Adrenal gland (tissue), 12 donors: ENCODE results near the gene TNFAIP8L1. TPM values are rescaled to one million over a fixed set of nuclear protein-coding genes. Genes with fewer than 3 reads are reported as not detected.

Source experiments
- DNase-seq, 7 donors: peaks; one replicate each; pipeline ENCODE4 v3.0.0-alpha.2; 2019 to 2020
- H3K27ac ChIP-seq, 5 donors: fragments of 200-600 bp; sonication (generic) in 4 of 5; 1 replicate in 3 of 5; 2 replicates in 2 of 5; pipeline versions ENCODE4 v1.5.1 to v1.8.0; 2016 to 2020; ENCODE audit warnings: mild to moderate bottlenecking in 1 of 5
- H3K27me3 ChIP-seq: fragments of 200-600 bp; 2 replicates; pipeline ENCODE4 v1.8.0; 2021
- H3K36me3 ChIP-seq, 2 donors: fragments of 200-600 bp; replicated peaks in 1 of 2; 1 replicate in 1 of 2; 2 replicates in 1 of 2; pipeline versions ENCODE4 v1.5.1 to v1.8.0; 2018 to 2022
- H3K4me1 ChIP-seq, 2 donors: fragments of 200-600 bp; replicated peaks in 1 of 2; 1 replicate in 1 of 2; 2 replicates in 1 of 2; pipeline versions ENCODE4 v1.5.1 to v1.8.0; 2018 to 2021
- H3K4me3 ChIP-seq, 4 donors: fragments of 200-600 bp; sonication (generic) in 3 of 4; one replicate each; pipeline ENCODE4 v1.5.1; 2016 to 2018
- H3K9me3 ChIP-seq, 3 donors: fragments of 200-600 bp; sonication (generic) in 1 of 3; replicated peaks in 1 of 3; 1 replicate in 2 of 3; 2 replicates in 1 of 3; pipeline versions ENCODE4 v1.5.1 to v1.8.0; 2016 to 2021
- POLR2A ChIP-seq, 2 donors: fragments of 450-650 bp; IDR thresholded peaks; one replicate each; pipeline ENCODE4 v1.6.1; 2017; ENCODE audit warnings: antibody characterized with exemption in 2 of 2, mild to moderate bottlenecking in 2 of 2, moderate library complexity in 1 of 2
- WGBS, 4 donors: extraction: QIAGEN DNeasy Blood & Tissue Kit in 2 of 4; methylation state at CpG; one replicate each; pipeline versions ENCODE4 v1.1.5 to v1.1.7; 2013 to 2017; 5-methylcytosine and 5-hydroxymethylcytosine counted together
- intact Hi-C, 2 donors: fragments of 100-400 bp; cut with DNase I; formaldehyde crosslinking; loops; one replicate each; pipeline versions ENCODE4 v1.14.1 to v1.15.0; 2022 to 2023
- polyA plus RNA-seq, 3 donors: library from polyadenylated mRNA; stranded (reverse); fragments of 200-250 nt in 2 of 3; fragments of 350-450 nt in 1 of 3; fragmentation: Illumina TruSeq in 1 of 3; extraction: RNeasy Lipid Tissue Mini Kit (QIAGEN cat#74804) in 1 of 3; gene quantifications; one replicate each; pipeline ENCODE4 v1.2.3, GENCODE V29; 2013 to 2014
- total RNA-seq, 9 donors: library from RNA; depleted of rRNA in 4 of 9; stranded (reverse); fragments of >200 nt in 4 of 9; fragments of 120-200 nt in 1 of 9; fragmentation: NEBNext Ultra II Directional in 1 of 9; extraction: Animal tissue kit (Norgen Biotek cat#: 25700) in 1 of 9; gene quantifications; one replicate each; pipeline versions ENCODE4 v1.1.0 to v1.2.4, GENCODE V29; 2013 to 2023
- TF ChIP-seq, protein P1 (sequence below), 6 experiments: fragments of 450-650 bp in 4 of 6; fragments of 200-600 bp in 2 of 6; sonication (generic) in 1 of 6; IDR thresholded peaks; 1 replicate in 5 of 6; 2 replicates in 1 of 6; pipeline versions ENCODE4 v1.5.1 to v1.8.0; 2016 to 2021; ENCODE audit warnings: antibody characterized with exemption in 6 of 6, mild to moderate bottlenecking in 2 of 6, moderate library complexity in 1 of 6
- donor health status: healthy with polysubstance abuse.
- donor health status: Bipolar disorder and iron deficiency.
- donor health status: DM: yes; HTN: yes; CAD: no.
- donor health status: DM: no; HTN: no; CAD: no.
- donor health status: DM: no; HTN: no; CAD: no.
- donor health status: DM: yes; HTN: yes; CAD: no.

TNFAIP8L1 gene
- total and polyA plus RNA-seq, 12 donors = 2.6 to 13.8 (median 5.5) TPM

DNA sequence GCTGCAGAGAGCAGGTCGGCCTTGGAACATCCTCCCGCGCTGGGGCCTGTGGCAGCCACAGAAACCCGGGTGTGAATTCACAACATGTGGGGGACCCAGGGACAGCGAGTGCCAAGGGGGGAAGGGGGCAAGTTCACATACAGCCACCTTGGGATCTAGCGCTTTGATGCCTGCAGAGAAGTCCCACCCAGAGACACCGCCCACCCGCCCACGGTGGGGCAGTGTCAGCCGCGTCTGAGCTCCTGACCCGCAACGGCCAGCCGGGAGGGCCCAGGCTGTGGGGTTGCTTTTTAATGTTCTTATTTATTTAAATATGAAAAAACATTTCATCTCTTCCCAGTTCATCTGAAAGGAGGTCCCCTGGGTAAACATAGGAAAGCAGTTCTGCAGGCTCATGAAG, 17.9 kb downstream of the TNFAIP8L1 start:
- no peak for TF ChIP-seq POLR2A (IDR thresholded peaks at IDR 0.05)
- TF ChIP-seq, protein P1, sequence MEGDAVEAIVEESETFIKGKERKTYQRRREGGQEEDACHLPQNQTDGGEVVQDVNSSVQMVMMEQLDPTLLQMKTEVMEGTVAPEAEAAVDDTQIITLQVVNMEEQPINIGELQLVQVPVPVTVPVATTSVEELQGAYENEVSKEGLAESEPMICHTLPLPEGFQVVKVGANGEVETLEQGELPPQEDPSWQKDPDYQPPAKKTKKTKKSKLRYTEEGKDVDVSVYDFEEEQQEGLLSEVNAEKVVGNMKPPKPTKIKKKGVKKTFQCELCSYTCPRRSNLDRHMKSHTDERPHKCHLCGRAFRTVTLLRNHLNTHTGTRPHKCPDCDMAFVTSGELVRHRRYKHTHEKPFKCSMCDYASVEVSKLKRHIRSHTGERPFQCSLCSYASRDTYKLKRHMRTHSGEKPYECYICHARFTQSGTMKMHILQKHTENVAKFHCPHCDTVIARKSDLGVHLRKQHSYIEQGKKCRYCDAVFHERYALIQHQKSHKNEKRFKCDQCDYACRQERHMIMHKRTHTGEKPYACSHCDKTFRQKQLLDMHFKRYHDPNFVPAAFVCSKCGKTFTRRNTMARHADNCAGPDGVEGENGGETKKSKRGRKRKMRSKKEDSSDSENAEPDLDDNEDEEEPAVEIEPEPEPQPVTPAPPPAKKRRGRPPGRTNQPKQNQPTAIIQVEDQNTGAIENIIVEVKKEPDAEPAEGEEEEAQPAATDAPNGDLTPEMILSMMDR (IDR thresholded peaks at IDR 0.05) = no peak
- intact Hi-C loops = no loop called here
- Histone ChIP-seq H3K27ac (no peak overlapping the region), H3K36me3 (peaks cover 0 to 51% of the 10 kb centered on the region in 2 donors), H3K27me3 (no peaks in the 10 kb centered on the region), H3K4me1 (no peaks in the 10 kb centered on the region), H3K4me3 (no peak overlapping the region), H3K9me3 (no peaks in the 10 kb centered on the region)
- no peak for DNase-seq
- 76 to 84% (median 77%) methylated on average over 14 of the region's 14 CpGs for WGBS, 4 donors

DNA sequence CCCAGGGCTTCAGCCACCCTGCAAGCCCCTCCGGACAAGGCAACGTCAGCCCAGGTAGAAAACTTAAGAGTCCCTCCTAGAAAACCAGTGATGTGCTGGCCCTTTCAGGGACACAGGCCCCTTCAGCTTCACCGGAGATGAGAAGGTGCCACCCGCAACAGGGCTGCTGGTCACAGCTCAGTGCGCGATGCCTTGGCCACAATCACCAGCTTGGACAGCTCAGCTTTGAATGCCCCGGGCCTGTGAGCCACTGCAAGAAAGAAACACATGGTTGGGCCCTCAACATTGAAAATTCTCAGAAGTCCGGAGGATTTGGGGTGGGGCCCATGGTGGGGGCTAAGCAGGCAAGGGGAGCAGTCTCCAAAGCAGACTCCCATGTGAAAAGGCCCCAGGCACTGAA, 18.5 kb downstream of the TNFAIP8L1 start:
- H3K27me3 ChIP-seq = no peaks in the 10 kb centered on the region
- no peak for DNase-seq
- H3K36me3 ChIP-seq = peaks cover 0 to 55% of the 10 kb centered on the region in 2 donors
- no peak overlapping the region for H3K4me3 ChIP-seq
- no peaks in the 10 kb centered on the region for H3K9me3 ChIP-seq
- intact Hi-C loops = no loop called here
- H3K4me1 ChIP-seq = no peaks in the 10 kb centered on the region
- TF ChIP-seq, protein P1 (IDR thresholded peaks at IDR 0.05) = no peak
- no peak for TF ChIP-seq POLR2A (IDR thresholded peaks at IDR 0.05)
- WGBS, 4 donors = 84 to 97% (median 92%) methylated on average over 4 to 8 of the region's 8 CpGs
- H3K27ac ChIP-seq = no peak overlapping the region

DNA sequence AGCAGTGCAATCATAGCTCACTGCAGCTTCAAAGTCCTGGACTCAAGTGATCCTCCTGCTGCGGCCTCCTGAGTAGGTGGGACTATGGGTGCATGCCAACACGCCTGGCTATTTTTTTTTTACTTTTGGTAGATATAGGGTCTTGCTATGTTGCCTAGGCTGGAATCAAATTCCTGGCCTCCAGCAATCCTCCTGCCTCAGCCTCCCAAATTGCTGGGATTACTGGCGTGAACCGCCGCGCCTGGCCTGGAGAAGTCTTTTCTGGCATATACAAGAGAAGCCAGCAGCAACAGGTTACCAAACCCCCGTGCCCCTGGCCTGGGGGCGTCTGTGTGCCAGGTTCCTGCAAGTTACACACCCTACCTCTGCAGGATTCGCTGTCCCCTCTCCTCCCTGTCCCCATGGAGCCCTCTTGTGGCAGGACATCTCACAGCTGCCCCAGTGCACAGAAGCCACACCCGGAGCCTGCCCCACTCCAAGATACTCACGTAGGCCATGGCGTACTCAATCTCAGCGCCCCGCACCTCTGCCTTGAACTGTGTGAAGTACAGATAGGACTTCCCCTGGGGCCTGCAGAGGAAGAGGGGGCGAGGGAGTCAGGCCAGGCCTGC, 21.0 kb downstream of the TNFAIP8L1 start:
- Histone ChIP-seq H3K9me3 (no peaks in the 10 kb centered on the region), H3K4me3 (no peak overlapping the region), H3K27me3 (no peaks in the 10 kb centered on the region), H3K4me1 (no peaks in the 10 kb centered on the region), H3K36me3 (peaks cover 0 to 70% of the 10 kb centered on the region in 2 donors), H3K27ac (no peak overlapping the region)
- intact Hi-C loops = no loop called here
- peak in 2 of 7 donors; percentile 32 to 41 for DNase-seq
- 87 to 90% (median 88%) methylated on average over 10 to 15 of the region's 15 CpGs for WGBS, 4 donors
- TF ChIP-seq, protein P1 (IDR thresholded peaks at IDR 0.05) = peak in 4 of 6 experiments; percentile 13 to 25 (median 20)
- no peak for TF ChIP-seq POLR2A (IDR thresholded peaks at IDR 0.05)

DNA sequence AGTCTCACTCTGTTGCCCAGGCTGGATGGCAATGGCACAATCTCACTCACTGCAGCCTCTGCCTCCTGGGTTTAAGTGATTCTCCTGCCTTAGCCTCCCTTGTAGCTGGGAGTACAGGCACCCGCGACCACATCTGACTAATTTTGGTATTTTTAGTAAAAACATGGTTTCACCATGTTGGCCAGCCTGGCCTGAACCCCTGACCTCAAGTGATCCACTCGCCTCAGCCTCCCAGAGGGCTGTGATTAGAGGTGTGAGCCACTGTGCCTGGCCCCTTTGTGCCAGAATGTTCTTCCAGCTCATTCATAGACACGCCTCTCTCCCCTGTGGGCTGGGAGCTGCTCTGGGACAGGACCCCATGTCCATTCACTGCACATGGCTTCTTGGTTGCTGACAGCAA, 21.7 kb downstream of the TNFAIP8L1 start:
- Histone ChIP-seq H3K9me3 (no peaks in the 10 kb centered on the region), H3K4me3 (no peak overlapping the region), H3K27me3 (no peaks in the 10 kb centered on the region), H3K27ac (no peak overlapping the region), H3K4me1 (no peaks in the 10 kb centered on the region), H3K36me3 (peaks cover 0 to 70% of the 10 kb centered on the region in 2 donors)
- intact Hi-C loops = no loop called here
- WGBS, 4 donors = 79 to 100% (median 86%) methylated on average over 2 to 4 of the region's 4 CpGs
- TF ChIP-seq POLR2A (IDR thresholded peaks at IDR 0.05) = no peak
- no peak for DNase-seq
